Measurements from ENCODE around the gene TMEM89.

The TMEM89 gene

DNA sequence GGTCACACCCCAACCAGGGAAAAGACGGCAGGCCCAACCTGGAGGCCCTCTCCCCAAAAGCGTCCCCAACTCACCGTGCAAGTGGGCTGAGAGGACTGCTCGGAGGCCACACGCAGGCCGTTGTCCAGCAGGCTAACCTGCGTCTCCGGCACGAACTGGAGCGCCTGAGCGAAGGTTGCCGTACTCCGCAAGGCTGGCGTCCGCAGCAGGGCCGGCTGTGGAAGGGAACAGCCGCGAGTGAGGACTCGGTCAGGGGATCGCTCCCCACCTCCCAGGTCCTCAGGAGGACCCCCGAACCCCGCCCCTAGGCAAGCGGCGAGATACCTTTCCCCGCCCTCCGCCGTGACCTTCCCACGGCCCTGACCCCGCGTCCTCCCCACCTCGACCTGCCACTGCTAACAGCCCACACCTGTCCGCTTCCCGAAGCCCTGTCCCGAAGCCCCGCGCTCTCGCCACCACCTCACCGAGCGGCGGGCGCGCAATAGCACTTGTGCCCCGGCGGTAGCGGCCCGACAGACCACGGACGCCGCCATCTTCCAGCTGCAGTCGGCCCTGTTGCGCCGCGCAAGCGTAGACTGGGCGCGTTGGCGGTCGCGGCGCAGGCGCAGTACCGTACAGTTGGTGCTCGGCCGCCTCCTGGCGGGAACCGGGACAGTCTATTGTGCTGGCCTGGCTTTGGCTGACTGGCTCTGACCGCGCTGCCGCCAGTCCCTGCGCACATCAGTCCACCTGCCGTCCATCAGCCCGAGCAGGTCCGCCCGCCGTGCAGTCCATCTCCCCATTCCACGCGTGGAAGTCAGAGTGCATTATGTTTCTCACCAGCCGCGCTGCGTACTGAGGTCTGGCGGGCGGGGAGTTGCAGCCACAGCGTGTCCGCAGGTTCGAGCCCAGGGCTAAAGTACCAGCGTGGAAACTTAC lies 12.2 kb downstream of the TMEM89 start, which contains the start of gene UQCRC1:
UQCRC1 (minus strand) TSS at position 559 of the 918 bp plus-strand sequence; CDS start at position 533, 26 bp downstream.
- DNase-seq: peak; percentile 71 to 87 (median 80)

- DNase-seq: no peak
Observed at GRCh38 chr3:48607519-48607918, 14.1 kb downstream of the TMEM89 start.

DNA sequence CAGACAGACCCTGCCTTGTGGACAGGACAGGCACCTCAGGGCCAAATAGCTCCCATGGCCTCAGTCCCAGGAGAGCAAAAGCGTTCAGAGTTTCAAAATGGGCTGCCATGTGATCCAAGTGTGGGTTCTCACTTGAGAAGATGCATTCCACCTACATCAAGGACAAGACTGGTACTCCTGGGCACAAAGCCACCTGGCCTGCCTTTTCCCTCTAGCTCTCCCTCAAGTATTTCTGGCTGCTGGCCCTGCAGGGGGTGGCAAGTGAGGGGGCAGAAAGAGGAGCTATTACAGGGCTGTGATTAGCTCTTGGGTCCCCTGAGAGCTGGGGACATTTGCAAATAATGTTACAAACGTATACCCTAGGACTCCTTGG lies 20.0 kb downstream of the TMEM89 start:
- no peak for DNase-seq

GRCh38 chr3:48600711-48601621 lies 20.6 kb downstream of the TMEM89 start:
- no peak for DNase-seq

GRCh38 chr3:48599509-48600285 lies 21.9 kb downstream of the TMEM89 start:
- no peak for DNase-seq

DNA sequence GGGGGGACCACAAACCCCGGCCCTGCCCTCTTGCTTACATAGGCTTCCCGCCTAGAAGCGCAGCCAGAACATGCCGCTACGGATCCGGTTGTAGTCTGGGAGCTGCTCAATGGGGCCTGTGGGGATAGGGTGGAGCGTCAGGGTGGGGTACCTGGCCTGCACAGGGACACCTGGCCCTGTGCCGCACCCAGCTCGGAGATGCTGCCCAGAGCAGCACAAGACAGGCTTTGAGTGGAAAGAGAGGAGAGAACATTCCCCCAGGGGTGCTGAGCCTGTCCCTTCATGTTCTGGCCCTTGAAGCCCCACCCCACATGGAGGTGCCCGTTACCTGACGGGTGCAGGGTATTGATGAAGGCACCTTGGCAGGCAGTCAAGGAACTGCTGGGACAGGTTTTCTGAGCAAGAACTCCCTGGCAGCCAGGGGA lies 22.5 kb downstream of the TMEM89 start:
- no peak for DNase-seq

DNA sequence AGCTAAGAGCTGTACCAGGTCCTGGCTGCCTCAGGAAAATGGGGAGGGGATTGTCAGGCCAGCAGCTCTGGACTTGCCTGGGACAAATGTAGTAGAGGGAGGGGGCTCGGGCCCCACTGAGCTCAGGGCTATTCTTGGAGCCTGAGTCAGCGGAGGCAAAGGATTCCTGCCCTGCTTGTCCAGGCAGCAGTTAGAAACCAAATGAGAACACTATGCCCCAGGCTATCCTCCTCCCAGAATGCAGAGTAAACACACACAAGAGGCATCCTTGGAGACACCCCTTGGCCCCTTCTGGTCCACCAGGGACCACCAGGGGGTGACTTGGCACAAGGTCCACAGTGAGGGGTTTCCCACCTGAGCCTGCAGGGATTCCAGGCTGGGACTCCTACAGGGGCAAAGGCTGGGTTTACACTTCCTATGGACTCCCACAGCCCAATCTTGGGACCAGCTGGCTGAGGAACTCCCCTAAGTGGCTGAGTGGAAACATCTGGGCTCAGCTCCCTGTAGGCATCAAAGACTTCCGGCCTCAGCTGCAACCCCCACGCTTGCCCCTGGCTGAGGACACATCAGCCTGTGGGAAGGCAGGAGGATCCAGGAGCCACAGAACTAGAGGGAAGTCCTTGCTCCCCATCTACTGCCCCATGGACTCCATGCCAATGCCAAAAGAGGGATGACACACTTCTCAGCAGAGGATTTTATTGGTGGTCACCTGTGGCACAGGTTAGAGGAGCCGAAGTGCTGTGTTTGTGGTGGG lies 23.1 kb downstream of the TMEM89 start:
- DNase-seq: no peak

GRCh38 chr3:48597408-48597800 lies 24.2 kb downstream of the TMEM89 start:
- no peak for DNase-seq

GRCh38 chr3:48596676-48597407 lies 24.7 kb downstream of the TMEM89 start:
- no peak for DNase-seq

GRCh38 chr3:48596157-48596556 lies 25.4 kb downstream of the TMEM89 start:
- DNase-seq: no peak

DNA sequence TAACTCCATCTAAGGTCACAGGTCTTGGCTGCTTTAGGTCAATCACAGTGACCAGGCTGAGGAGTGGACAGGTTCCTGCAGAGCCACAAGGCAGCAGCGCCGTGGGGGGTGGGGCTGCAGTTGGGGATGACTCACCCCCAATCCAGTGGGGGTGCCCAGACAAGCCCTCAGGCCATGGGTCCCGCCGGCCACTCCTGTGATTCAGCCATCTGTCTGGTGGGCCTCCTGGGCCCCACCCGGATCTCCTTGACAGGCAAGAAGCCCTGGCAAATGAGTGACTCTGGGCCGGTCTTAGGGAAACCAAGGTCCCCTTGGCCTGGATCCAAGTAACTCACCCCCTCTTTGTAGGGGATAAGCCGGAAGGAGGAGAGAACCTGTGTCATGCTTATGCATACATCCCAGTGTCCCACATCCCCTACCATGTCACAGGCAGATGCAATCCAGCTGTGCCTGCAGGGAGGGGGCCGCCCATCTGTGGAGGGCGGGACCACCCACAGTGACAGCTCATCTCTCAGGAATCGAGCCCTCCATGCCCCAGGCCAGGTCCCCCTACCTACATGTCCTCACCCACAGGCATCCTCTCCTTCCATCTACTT lies 25.9 kb downstream of the TMEM89 start:
- DNase-seq: no peak

- DNase-seq: no peak
Observed at GRCh38 chr3:48595075-48595525, 26.5 kb downstream of the TMEM89 start, which contains the start of gene COL7A1. Gene COL7A1, minus strand, starts transcription at chr3:48595329. Its CDS starts 170 bp downstream, at chr3:48595159.

DNA sequence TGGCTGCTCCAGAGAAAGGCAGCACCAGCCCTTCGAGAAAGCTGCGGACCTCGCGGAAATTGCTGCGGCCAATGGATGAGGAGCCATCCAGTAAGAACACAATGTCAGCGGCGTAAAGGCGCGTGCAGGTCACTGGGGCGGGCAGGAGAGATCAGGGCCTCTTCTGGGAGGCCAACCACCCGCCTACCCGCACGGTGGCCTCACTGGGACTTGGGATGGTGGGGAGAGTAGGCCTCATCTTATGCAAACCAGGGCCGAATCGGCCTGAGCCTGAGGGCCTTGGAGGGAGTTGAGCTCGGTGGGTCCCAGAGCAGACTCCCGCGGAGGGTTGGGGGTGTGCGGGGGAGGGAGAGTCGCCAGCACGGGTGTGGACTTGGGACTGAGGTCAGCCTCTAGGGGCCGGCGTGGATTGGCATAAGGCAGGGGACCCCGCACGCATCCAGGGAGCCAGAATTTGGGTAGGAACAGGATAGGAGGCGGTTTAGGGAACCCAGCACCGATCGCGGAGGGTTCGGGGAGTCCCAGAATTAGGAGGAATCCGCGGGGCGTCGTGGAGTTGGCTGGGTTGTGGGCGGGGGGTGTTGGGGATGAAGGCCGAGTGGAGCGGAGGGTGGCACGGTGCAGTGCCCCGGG lies 27.0 kb downstream of the TMEM89 start:
- no peak for DNase-seq

- DNase-seq: no peak
Observed at GRCh38 chr3:48593337-48593736, 28.2 kb downstream of the TMEM89 start.

- DNase-seq: no peak
Observed at GRCh38 chr3:48592519-48593087, 29.0 kb downstream of the TMEM89 start.

GRCh38 chr3:48591886-48592518 lies 29.6 kb downstream of the TMEM89 start:
- DNase-seq: no peak

GRCh38 chr3:48591436-48591835 lies 30.1 kb downstream of the TMEM89 start:
- DNase-seq: no peak

DNA sequence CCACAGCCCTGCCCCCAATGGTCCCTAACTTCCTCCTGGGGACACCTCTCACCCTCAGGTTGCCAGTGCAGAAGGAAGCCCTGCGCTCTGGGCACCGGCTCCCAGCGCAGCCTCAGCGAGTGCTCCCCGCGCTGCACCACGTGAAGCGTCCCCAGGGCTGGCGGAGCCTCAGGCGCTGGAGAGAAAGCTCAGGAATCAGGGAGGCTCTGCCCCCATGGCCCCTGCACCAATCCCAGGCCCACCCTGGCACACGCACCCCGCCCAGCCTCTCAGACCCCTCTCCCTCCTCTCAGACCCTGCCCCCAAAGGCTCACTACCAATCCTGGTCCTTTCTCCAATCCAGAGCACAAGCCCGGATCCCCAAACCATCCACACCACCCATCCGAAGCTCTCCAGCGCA lies 33.3 kb downstream of the TMEM89 start:
- DNase-seq: no peak

- DNase-seq: no peak
Observed at GRCh38 chr3:48587686-48588085, 33.9 kb downstream of the TMEM89 start.
